ENCODE data around the gene CDK8. TPM values are rescaled to one million over a fixed set of nuclear protein-coding genes. Genes with fewer than 3 reads are reported as not detected.

Gene CDK8
- total and polyA plus RNA-seq, 2 donors (not counting 3 experiments of a cell fraction or from before 2014, with no cell fraction given): 12.2 to 13.3 TPM

DNA sequence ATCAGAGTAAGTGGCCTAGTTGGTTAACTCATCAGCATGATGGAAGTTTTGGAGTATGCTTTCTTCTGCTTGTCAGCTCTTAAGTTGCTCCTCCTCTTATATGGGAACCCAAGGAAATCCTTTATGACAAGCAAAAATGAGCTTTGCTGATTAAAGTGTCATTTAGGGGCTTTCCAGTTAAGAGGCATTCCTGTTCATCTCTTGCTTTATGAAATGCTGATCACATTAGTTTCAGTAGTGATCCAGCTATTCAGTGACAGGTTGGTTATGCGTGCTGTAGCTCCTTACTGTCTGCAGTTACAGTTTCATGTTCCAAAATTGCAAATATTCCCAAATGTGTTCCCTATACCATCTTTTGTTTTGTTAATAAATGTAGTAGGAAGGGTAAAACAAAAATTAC lies 146.6 kb downstream of the CDK8 start:
- Histone ChIP-seq H3K9me3 (replicated peaks; ENCODE audit: control insufficient read depth, insufficient read depth, low read length) (no peaks in the 10 kb centered on the region), H3K9me1 (replicated peaks; ENCODE audit: control insufficient read depth, extremely low read depth, insufficient read depth, low read length) (no peaks in the 10 kb centered on the region), H4K20me1 (replicated peaks; ENCODE audit: control insufficient read depth, extremely low read depth, insufficient read depth, low read length) (no peaks in the 10 kb centered on the region), H2AFZ (ENCODE audit: low read depth, low read length) (no peak overlapping the region), H3K27ac (ENCODE audit: insufficient read depth, low read depth, low read length) (no peak overlapping the region), H3K9ac (replicated peaks; ENCODE audit: extremely low read depth, insufficient read depth, low read length) (no peak overlapping the region), H3K36me3 (ENCODE audit: control insufficient read depth in 2 of 2, extremely low read depth in 1 of 2, insufficient read depth in 2 of 2, low read length in 2 of 2) (peaks cover 0 to 3% of the 10 kb centered on the region in 2 experiments), H3K4me2 (ENCODE audit: insufficient read depth, low read length) (no peak overlapping the region), H3K4me1 (ENCODE audit: control insufficient read depth, extremely low read depth, insufficient read depth, low read length) (no peaks in the 10 kb centered on the region), H3K4me3 (replicated peaks in 1 of 3; ENCODE audit: insufficient read depth in 1 of 3, low read depth in 1 of 3, low read length in 3 of 3) (no peak overlapping the region), H3K79me2 (ENCODE audit: control insufficient read depth, insufficient read depth, low read length) (no peaks in the 10 kb centered on the region), H3K27me3 (ENCODE audit: control insufficient read depth in 2 of 2, insufficient read depth in 2 of 2, low read length in 2 of 2) (no peaks in the 10 kb centered on the region)
- dilution Hi-C loops (cut with MboI; ENCODE audit: extremely low pct_ligation_motif_present, low sequenced_read_pairs) (no loop called here), intact Hi-C loops (cut with micrococcal nuclease) (no loop called here)
- ChIA-PET POLR2A (no interaction called here), CTCF (interaction anchor here (1.3 to 1.4 kb wide), 2 partner anchors 12 to 298 kb away, joined by 5 to 8 read pairs; no protein-coding TSS in a partner anchor)
- TF ChIP-seq EZH2 (IDR thresholded peaks at IDR 0.05; ENCODE audit: borderline replicate concordance, low read depth, low read length, severe bottlenecking) (no peak), GATA2 (IDR thresholded peaks at IDR 0.05; ENCODE audit: insufficient read depth, insufficient read length, low read depth, low read length) (no peak), MYC (IDR thresholded peaks at IDR 0.05; ENCODE audit: low read depth, low read length) (no peak), FOS (IDR thresholded peaks at IDR 0.05; ENCODE audit: borderline replicate concordance, insufficient read depth, low read length) (no peak), POLR2A (IDR thresholded peaks at IDR 0.05; ENCODE audit: low read depth, low read length) (no peak), JUN (IDR thresholded peaks at IDR 0.05; ENCODE audit: borderline replicate concordance, insufficient read depth, insufficient read length, low read depth) (no peak), POLR2AphosphoS5 (IDR thresholded peaks at IDR 0.05; ENCODE audit: insufficient read depth, low read depth, low read length) (no peak)
- TF ChIP-seq, protein P1, sequence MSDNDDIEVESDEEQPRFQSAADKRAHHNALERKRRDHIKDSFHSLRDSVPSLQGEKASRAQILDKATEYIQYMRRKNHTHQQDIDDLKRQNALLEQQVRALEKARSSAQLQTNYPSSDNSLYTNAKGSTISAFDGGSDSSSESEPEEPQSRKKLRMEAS (IDR thresholded peaks at IDR 0.05; ENCODE audit: insufficient read depth, insufficient read length): no peak
- TF ChIP-seq, protein P2, sequence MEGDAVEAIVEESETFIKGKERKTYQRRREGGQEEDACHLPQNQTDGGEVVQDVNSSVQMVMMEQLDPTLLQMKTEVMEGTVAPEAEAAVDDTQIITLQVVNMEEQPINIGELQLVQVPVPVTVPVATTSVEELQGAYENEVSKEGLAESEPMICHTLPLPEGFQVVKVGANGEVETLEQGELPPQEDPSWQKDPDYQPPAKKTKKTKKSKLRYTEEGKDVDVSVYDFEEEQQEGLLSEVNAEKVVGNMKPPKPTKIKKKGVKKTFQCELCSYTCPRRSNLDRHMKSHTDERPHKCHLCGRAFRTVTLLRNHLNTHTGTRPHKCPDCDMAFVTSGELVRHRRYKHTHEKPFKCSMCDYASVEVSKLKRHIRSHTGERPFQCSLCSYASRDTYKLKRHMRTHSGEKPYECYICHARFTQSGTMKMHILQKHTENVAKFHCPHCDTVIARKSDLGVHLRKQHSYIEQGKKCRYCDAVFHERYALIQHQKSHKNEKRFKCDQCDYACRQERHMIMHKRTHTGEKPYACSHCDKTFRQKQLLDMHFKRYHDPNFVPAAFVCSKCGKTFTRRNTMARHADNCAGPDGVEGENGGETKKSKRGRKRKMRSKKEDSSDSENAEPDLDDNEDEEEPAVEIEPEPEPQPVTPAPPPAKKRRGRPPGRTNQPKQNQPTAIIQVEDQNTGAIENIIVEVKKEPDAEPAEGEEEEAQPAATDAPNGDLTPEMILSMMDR (IDR thresholded peaks at IDR 0.05; ENCODE audit: extremely low read depth in 1 of 2, insufficient read depth in 1 of 2, low read depth in 1 of 2, low read length in 2 of 2): no peak
- no TSS peak for BruUV-seq (replicated peaks)
- DNase-seq (ENCODE audit: low read depth, low spot score): no peak
- no peak for FAIRE-seq
